Measurements from ENCODE around the gene ZMYM4.
"Not testable (repeated sequence)": the region's sequence is repeated elsewhere in the genome, so short reads cannot be mapped to it uniquely, and the experiment has no call there.

The ZMYM4 gene

GRCh38 chr1:35320937-35321336 is 52.4 kb downstream of the ZMYM4 start:
- TF ChIP-seq, protein P1, sequence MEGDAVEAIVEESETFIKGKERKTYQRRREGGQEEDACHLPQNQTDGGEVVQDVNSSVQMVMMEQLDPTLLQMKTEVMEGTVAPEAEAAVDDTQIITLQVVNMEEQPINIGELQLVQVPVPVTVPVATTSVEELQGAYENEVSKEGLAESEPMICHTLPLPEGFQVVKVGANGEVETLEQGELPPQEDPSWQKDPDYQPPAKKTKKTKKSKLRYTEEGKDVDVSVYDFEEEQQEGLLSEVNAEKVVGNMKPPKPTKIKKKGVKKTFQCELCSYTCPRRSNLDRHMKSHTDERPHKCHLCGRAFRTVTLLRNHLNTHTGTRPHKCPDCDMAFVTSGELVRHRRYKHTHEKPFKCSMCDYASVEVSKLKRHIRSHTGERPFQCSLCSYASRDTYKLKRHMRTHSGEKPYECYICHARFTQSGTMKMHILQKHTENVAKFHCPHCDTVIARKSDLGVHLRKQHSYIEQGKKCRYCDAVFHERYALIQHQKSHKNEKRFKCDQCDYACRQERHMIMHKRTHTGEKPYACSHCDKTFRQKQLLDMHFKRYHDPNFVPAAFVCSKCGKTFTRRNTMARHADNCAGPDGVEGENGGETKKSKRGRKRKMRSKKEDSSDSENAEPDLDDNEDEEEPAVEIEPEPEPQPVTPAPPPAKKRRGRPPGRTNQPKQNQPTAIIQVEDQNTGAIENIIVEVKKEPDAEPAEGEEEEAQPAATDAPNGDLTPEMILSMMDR (IDR thresholded peaks at IDR 0.05) = no peak
- H3K4me3 ChIP-seq = no peak overlapping the region
- no peak overlapping the region for H3K27ac ChIP-seq
- no peak for DNase-seq (ENCODE audit: low spot score)

GRCh38 chr1:35324486-35324885 is 56.0 kb downstream of the ZMYM4 start:
- TF ChIP-seq, protein P1 (IDR thresholded peaks at IDR 0.05) = no peak
- H3K27ac ChIP-seq = no peak overlapping the region

DNA sequence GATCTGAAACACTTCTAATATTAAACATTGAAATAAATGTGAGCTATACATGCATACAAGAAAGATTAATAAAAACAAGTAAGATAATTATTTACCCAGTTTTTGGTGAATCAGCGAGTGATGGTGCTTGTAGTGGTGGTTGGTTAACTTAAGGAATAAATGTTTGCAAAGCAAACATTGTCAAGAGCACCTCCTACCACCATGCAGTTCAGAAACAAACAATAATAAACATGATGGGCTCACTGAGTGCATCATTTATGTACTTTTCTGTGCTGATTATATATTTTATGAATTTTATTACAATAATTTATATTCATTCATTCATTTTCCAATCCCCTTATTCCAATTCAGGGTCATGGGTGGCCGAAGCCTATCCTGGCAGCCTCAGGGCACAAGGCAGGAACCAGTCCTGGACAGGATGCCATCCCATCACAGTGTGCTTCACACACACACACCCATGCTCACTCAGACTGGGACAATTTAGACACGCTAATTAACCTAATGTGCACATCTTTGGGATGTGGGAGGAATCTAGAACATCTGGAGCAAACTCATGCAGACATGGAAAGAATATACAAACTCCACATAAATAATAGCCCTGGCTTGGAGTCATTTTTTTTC is 57.8 kb downstream of the ZMYM4 start:
- DNase-seq (ENCODE audit: low spot score) = no peak
- TF ChIP-seq, protein P1 (IDR thresholded peaks at IDR 0.05) = no peak
- Histone ChIP-seq H3K27ac (no peak overlapping the region), H3K4me3 (no peak overlapping the region)

More at GRCh38 chr1:35324486-35324885, 56.0 kb downstream of the ZMYM4 start:
- no peak for DNase-seq (ENCODE audit: low spot score)
- H3K4me3 ChIP-seq = no peak overlapping the region

DNA sequence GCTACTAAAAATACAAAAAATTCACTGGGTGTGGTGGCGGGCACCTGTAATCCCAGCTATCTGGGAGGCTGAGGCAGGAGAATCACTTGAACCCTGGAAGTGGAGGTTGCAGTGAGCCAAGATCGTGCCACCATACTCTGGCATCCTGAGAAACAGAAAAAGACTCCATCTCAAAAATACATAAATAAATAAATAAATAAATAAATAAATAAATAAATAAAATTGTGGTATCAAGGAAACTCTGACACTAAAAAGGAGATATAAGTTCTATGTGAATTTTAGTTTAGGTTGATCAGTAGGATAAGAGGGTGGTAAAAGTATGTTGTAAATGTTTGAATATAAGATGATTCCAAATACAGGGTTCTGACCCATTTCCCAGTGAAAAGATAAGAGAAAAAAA is 63.1 kb downstream of the ZMYM4 start:
- not testable (repeated sequence) for H3K27ac ChIP-seq; DNase-seq (ENCODE audit: low spot score); H3K4me3 ChIP-seq

- TF ChIP-seq, protein P1 (IDR thresholded peaks at IDR 0.05) = no peak
- Histone ChIP-seq H3K4me3 (no peak overlapping the region), H3K27ac (no peak overlapping the region)
- no peak for DNase-seq (ENCODE audit: low spot score)
These were observed 66.0 kb downstream of the ZMYM4 start for GRCh38 chr1:35334485-35334884.

DNA sequence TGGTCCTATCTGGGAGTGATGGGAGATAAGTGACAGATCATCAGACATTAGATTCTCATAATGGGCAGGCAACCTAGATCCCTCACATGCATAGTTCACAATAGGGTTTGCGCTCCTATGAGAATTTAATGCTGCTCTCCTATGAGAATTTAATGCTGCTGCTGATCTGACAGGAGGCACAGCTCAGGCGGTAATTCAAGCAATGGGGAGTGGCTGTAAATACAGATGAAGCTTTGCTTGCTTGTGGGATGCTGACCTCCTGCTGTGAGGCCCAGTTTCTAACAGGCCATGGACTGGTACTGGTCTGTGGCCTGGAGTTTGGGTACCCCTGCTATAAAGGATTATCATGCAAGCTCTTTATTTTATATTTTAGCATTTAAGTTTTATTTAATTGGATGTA is 72.0 kb downstream of the ZMYM4 start:
- no peak overlapping the region for H3K4me3 ChIP-seq
- H3K27ac ChIP-seq = no peak overlapping the region
- TF ChIP-seq, protein P1 (IDR thresholded peaks at IDR 0.05) = no peak
- DNase-seq (ENCODE audit: low spot score) = no peak

GRCh38 chr1:35345439-35345981 is 77.0 kb downstream of the ZMYM4 start:
- Histone ChIP-seq H3K27ac (no peak overlapping the region), H3K4me3 (no peak overlapping the region)
- TF ChIP-seq, protein P1 (IDR thresholded peaks at IDR 0.05) = no peak
- DNase-seq (ENCODE audit: low spot score) = no peak

All from coronary artery (tissue), 2 donors.